GM18858 (cell line): ENCODE measurements around the gene CDC123.
"Not testable (repeated sequence)": the region's sequence is repeated elsewhere in the genome, so short reads cannot be mapped to it uniquely, and the experiment has no call there.

Source experiments
- ATAC-seq: cut with Tn5 transposase; IDR thresholded peaks from one replicate; pipeline ENCODE4 v1.9.1; 2021; ENCODE audit not compliant: unreplicated experiment

Gene CDC123

DNA sequence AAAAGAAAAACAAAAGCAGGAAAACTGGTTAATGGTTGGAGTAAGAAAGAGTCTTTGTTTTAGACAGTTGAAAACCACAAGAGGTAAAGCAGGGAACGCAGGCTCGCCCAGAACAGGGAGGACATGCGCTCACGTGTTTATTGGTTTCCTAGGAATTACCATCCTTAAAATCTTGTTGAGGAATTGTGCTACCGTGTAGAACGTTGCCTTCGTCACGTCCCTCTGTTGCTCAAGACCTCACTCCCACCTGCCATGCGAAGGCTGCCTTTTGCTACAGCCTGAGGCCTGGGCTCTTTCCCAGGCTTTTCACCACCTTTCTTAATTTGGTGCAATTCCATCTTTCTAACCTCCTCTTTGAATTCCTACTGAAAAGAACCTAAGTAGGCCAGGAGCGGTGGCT lies 91.8 kb downstream of the CDC123 start:
- ATAC-seq, result no peak

DNA sequence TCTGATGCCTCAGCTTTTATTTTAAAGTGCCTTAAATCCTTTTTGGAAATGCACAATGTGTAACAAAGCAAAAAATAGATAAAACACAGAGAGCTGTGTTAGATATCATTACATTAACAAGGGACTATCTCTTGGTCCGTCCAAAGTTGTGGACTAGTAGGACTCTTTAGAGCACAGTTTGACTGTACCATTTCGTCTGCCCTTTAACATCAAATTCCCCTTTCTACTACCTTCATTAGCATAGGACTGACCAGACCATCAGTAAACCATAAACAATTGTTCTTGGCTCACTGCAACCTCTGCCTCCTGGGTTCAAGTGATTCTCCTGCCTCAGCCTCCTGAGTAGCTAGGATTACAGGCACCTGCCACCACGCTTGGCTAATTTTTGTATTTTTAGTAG lies 101.8 kb downstream of the CDC123 start:
- not testable (repeated sequence) for ATAC-seq

DNA sequence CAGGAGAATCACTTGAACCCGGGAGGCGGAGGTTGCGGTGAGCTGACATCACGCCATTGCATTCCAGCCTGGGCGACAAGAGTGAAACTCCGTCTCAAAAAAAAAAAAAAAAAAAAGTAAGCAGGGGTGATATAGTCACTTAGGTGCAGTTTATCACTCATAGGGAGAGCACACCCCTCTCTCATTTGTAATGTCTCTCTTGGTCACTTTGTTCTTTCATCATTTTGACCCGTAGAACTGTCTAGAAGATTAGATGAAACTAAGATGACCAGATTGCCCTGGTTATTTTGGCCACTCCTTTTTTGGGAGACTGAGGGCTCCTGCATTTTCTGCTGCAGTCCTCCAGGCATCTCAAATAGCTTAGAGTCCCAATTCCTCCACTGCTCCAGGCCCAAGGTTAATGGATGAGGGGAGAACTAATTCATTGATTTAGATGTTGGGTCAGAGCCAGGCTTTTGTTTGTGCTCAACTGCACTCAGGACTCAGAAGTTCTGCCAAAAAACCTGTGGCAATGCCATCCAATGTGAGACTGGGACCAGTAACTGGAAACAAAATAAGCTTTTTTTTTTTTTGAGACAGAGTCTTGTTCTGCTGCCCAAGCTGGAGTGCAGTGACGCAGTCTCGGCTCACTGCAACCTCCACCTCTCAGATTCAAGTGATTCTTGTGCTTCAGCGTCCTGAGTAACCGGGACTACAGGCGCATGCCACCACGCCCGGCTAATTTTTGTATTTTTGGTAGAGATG lies 103.4 kb downstream of the CDC123 start:
- ATAC-seq, result no peak
